K562 (cell line): ENCODE data around the gene TMEM126A. TPM values are rescaled to one million over a fixed set of nuclear protein-coding genes. Genes with fewer than 3 reads are reported as not detected.
"Not testable (repeated sequence)": the region's sequence is repeated elsewhere in the genome, so short reads cannot be mapped to it uniquely, and the experiment has no call there.

Experiments
- ATAC-seq: fragments of 200-7000 bp; cut with Tn5 transposase; 3 replicates; pipeline ENCODE4 v1.9.1; 2020; ENCODE audit warnings: moderate library complexity
- BruUV-seq: library from RNA; stranded (reverse); fragments of 400-500 nt; replicated peaks from 2 replicates; lab custom pipeline; 2021; lab: Mats Ljungman, UMichigan
- CTCF ChIA-PET: fragments of 300-600 bp; formaldehyde crosslinking; extraction: SDS; loops from one replicate; lab custom pipeline; 2021; ENCODE audit warnings: low intra/inter-chr PET ratio; lab: Yijun Ruan, JAX
- POLR2A ChIA-PET: fragments of 300-600, 350-650 bp; sonication (Branson Sonifier 250); formaldehyde crosslinking; extraction: SDS; loops from one replicate; lab custom pipeline; 2021; ENCODE audit warnings: antibody characterized with exemption, inconsistent platforms; lab: Yijun Ruan, JAX
- DNase-seq, 4 experiments: peaks; one replicate each; pipeline versions ENCODE4 v3.0.0 to v3.0.0-alpha.2; 2011 to 2018; ENCODE audit warnings: low spot score in 3 of 4, mixed read lengths in 3 of 4; ENCODE audit errors: extremely low read depth in 1 of 4
- FAIRE-seq: peaks from 2 replicates; lab custom pipeline; 2011; peaks lifted over from hg19 to GRCh38; lab: Jason Lieb, UNC
- H2AFZ ChIP-seq: 2 replicates; pipeline ENCODE4 v1.6.0; 2011; ENCODE audit warnings: low read depth, low read length, control low read depth, inconsistent platforms
- H3K27ac ChIP-seq: fragments of 200-600 bp; 3 replicates; pipeline ENCODE4 v1.8.0; 2011; ENCODE audit warnings: low read depth, mild to moderate bottlenecking, control low read depth, inconsistent platforms, low read length, moderate library complexity, mixed read lengths; ENCODE audit errors: extremely low read depth
- H3K27me3 ChIP-seq, 2 experiments: fragments of 300-600 bp in 1 of 2; 2 replicates in 1 of 2; 3 replicates in 1 of 2; pipeline versions ENCODE4 v1.6.0 to v1.8.0; 2011; ENCODE audit warnings: inconsistent platforms in 2 of 2, low read length in 2 of 2, mild to moderate bottlenecking in 1 of 2, mixed read lengths in 1 of 2, moderate library complexity in 1 of 2; ENCODE audit not compliant: control insufficient read depth in 2 of 2, insufficient read depth in 2 of 2
- H3K36me3 ChIP-seq: fragments of 300-600 bp; 3 replicates; pipeline ENCODE4 v1.8.0; 2011; ENCODE audit warnings: mild to moderate bottlenecking, low read length, inconsistent platforms; ENCODE audit not compliant: control insufficient read depth, insufficient read depth
- H3K4me1 ChIP-seq, 2 experiments: fragments of 200-600 bp in 1 of 2; replicated peaks in 1 of 2; 2 replicates in 1 of 2; 3 replicates in 1 of 2; pipeline versions ENCODE4 v1.5.1 to v1.8.0; 2011; ENCODE audit warnings: inconsistent platforms in 2 of 2, low read length in 2 of 2, mild to moderate bottlenecking in 1 of 2, mixed read lengths in 1 of 2, moderate library complexity in 1 of 2; ENCODE audit not compliant: control insufficient read depth in 2 of 2, insufficient read depth in 2 of 2
- H3K4me2 ChIP-seq: 2 replicates; pipeline ENCODE4 v1.6.1; 2011; ENCODE audit warnings: low read length, control low read depth, inconsistent platforms, mixed read lengths; ENCODE audit not compliant: insufficient read depth
- H3K4me3 ChIP-seq: fragments of 200-600 bp; sonication (generic), shearing (Covaris generic); 2 replicates; pipeline ENCODE4 v1.5.1; 2016; ENCODE audit warnings: control low read depth, inconsistent platforms
- H3K79me2 ChIP-seq: fragments of 200-600 bp; 3 replicates; pipeline ENCODE4 v1.8.0; 2011; ENCODE audit warnings: low read length, inconsistent platforms; ENCODE audit not compliant: control insufficient read depth, insufficient read depth
- H3K9ac ChIP-seq, 2 experiments: 2 replicates each; pipeline versions ENCODE4 v1.6.0 to v1.6.1; 2011; ENCODE audit warnings: low read depth in 2 of 2, low read length in 2 of 2, control low read depth in 1 of 2, inconsistent platforms in 1 of 2, mild to moderate bottlenecking in 1 of 2, mixed read lengths in 1 of 2; ENCODE audit not compliant: insufficient read depth in 1 of 2
- H3K9me1 ChIP-seq: one replicate; pipeline ENCODE4 v1.6.0; 2011; ENCODE audit warnings: inconsistent platforms, mild to moderate bottlenecking, low read length, moderate library complexity; ENCODE audit not compliant: control insufficient read depth, insufficient read depth
- H3K9me3 ChIP-seq: replicated peaks from 2 replicates; pipeline ENCODE4 v1.5.1; 2011; ENCODE audit warnings: low read depth, low read length, inconsistent platforms; ENCODE audit not compliant: control insufficient read depth, insufficient read depth
- H4K20me1 ChIP-seq: replicated peaks from 2 replicates; pipeline ENCODE4 v1.6.1; 2011; ENCODE audit warnings: low read length, inconsistent platforms, mixed read lengths; ENCODE audit not compliant: control insufficient read depth, insufficient read depth
- NFYB ChIP-seq: IDR thresholded peaks from 2 replicates; pipeline ENCODE4 v1.6.1; 2011; ENCODE audit warnings: mild to moderate bottlenecking, moderate library complexity; ENCODE audit not compliant: insufficient read length; ENCODE audit errors: extremely low read depth
- ZNF316 ChIP-seq: fragments of 450-650 bp; IDR thresholded peaks from 2 replicates; pipeline ENCODE4 v1.6.1; 2016
- WGBS: fragments of 100-300 bp; shearing (Covaris generic); methylation state at CpG from one replicate; pipeline ENCODE4 v1.1.6; 2016; ENCODE audit warnings: low coverage, mixed read lengths; ENCODE audit not compliant: insufficient coverage; ENCODE audit errors: missing lambda C conversion rate; 5-methylcytosine and 5-hydroxymethylcytosine counted together
- in situ Hi-C: fragments of 300-500 bp; cut with MboI; formaldehyde crosslinking; loops from 4 replicates; pipeline ENCODE4 v1.15.0; 2018; ENCODE audit warnings: inconsistent platforms, mixed read lengths
- intact Hi-C: fragments of 100-400 bp; cut with micrococcal nuclease; formaldehyde crosslinking; loops from 2 replicates; pipeline ENCODE4 v1.14.2; 2022
- polyA plus RNA-seq, 8 experiments: library from polyadenylated mRNA; depleted of rRNA in 4 of 8; stranded (reverse) in 5 of 8; unstranded in 3 of 8; fragments of >200 nt; fragmentation: Nextera tagmentation in 2 of 8; fragmentation: Illumina TruSeq in 1 of 8; extraction: Ambion mirVana in 2 of 8; extraction: Trizol in 1 of 8; gene quantifications; 2 replicates each; pipeline versions ENCODE4 v1.2.1 to v1.2.3, GENCODE V29; 2011 to 2014; ENCODE audit warnings: inconsistent platforms in 1 of 8, missing spikeins in 1 of 8
- total RNA-seq, 7 experiments: library from RNA; depleted of rRNA in 6 of 7; stranded (reverse); fragments of >200 nt in 6 of 7; fragmentation: Illumina TruSeq in 2 of 7; extraction: Trizol in 2 of 7; gene quantifications; 2 replicates each; pipeline versions ENCODE4 v1.2.1 to v1.2.3, GENCODE V29; 2011 to 2021; ENCODE audit warnings: low replicate concordance in 1 of 7

Gene TMEM126A
- total and polyA plus RNA-seq, 9 of the 15 experiments (the other 6 are each of a cell fraction or from before 2014, with no cell fraction given) = 19.3 to 154 (median 56.3) TPM

DNA sequence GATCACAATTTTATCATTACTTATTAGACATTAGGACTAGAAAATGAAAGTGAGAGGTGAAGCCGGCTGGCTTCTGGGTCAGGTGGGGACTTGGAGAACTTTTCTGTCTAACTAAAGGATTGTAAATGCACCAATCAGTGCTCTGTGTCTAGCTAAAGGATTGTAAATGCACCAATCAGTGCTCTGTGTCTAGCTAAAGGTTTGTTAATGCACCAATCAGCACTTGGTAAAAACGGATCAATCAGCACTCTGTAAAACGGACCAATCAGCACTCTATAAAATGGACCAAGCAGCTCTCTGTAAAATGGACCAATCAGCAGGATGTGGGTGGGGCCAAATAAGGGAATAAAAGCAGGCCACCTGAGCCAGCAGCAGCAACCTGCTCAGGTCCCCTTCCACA, 41.5 kb upstream of the TMEM126A start:
- ATAC-seq, H3K4me2 ChIP-seq, H3K4me3 ChIP-seq, H2AFZ ChIP-seq, CTCF ChIA-PET, H3K27ac ChIP-seq, DNase-seq, H3K79me2 ChIP-seq, H3K9me3 ChIP-seq, H3K36me3 ChIP-seq, H3K9me1 ChIP-seq, POLR2A ChIA-PET, H3K9ac ChIP-seq, FAIRE-seq, H3K4me1 ChIP-seq, intact Hi-C loops, H4K20me1 ChIP-seq, H3K27me3 ChIP-seq, BruUV-seq: not testable (repeated sequence)
- peak; percentile 32; the same call in 1 of the 2 replicates for TF ChIP-seq ZNF316
- TF ChIP-seq NFYB = peak; percentile 38
- 16% methylated on average over 3 of the region's 3 CpGs for WGBS
- in situ Hi-C loops = loop anchor here (10.0 kb wide), 1 partner anchor 689 kb away; no protein-coding TSS in a partner anchor

DNA sequence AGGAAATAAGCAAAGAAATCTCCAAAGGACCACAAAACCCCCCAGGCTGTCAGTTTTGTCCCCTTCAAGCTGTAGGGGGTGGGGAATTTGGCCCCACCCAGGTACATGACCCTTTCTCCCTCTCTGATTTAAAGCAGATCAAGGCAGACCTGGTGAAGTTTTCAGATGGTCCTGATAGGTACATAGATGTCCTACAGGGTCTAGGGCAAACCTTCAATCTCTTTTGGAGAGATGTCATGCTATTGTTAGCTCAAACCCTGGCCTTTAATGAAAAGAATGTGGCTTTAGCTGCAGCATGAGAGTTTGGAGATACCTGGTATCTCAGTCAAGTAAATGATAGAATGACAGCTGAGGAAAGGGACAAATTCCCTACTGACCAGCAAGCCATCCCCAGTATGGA, 39.1 kb upstream of the TMEM126A start:
- in situ Hi-C loops = loop anchor here (10.0 kb wide), 1 partner anchor 686 kb away; no protein-coding TSS in a partner anchor
- H3K79me2 ChIP-seq, ATAC-seq: not testable (repeated sequence)

DNA sequence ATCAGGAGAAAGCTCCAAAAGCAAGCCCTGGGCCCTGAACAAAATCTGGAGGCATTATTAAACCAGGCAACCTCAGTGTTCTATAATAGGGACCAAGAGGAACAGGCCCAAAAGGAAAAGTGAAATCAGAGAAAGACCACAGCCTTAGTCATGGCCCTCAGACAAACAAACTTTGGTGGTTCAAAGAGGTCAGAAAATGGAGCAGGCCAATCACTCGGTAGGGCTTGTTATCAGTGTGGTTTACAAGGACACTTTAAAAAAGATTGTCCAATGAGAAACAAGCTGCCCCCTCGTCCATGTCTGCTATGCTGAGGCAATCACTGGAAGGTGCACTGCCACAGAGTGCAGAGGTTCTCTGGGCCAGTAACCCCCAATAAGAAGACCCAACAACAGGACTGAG, 38.5 kb upstream of the TMEM126A start:
- intact Hi-C loops, H2AFZ ChIP-seq, H3K4me1 ChIP-seq, H3K36me3 ChIP-seq, H3K4me3 ChIP-seq, POLR2A ChIA-PET, H3K9me1 ChIP-seq, H3K9ac ChIP-seq, H3K9me3 ChIP-seq, H3K27me3 ChIP-seq, BruUV-seq, H3K27ac ChIP-seq, DNase-seq, H4K20me1 ChIP-seq, FAIRE-seq, ATAC-seq, H3K4me2 ChIP-seq, CTCF ChIA-PET, H3K79me2 ChIP-seq: not testable (repeated sequence)
- in situ Hi-C loops = loop anchor here (10.0 kb wide), 1 partner anchor 686 kb away; no protein-coding TSS in a partner anchor
- WGBS = 6% methylated on average over 2 of the region's 2 CpGs

More for the DNA sequence above, 39.1 kb upstream of the TMEM126A start:
- FAIRE-seq, BruUV-seq, CTCF ChIA-PET, H3K9ac ChIP-seq, H3K4me1 ChIP-seq, DNase-seq, H3K27me3 ChIP-seq, H2AFZ ChIP-seq, H3K36me3 ChIP-seq, H3K27ac ChIP-seq, intact Hi-C loops, H3K9me1 ChIP-seq, H3K4me3 ChIP-seq, H3K9me3 ChIP-seq, H3K4me2 ChIP-seq, POLR2A ChIA-PET, H4K20me1 ChIP-seq: not testable (repeated sequence)

DNA sequence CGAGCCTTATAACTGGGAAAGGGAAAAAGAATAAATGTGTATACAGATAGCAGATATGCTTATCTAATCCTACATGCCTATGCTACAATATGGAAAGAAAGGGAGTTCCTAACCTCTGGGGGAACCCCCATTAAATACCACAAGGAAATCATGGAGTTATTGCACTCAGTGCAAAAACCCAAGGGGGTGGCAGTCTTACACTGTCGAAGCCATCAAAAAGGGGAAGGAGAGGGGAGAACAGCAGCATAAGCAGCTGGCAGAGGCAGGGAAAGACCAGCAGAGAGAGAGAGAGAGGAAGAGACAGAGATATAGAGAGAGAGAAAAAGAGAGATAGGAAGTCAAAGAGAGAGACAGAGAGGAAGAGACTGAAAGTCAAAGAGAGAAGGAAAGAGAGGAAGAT, 36.1 kb upstream of the TMEM126A start:
- POLR2A ChIA-PET = interaction anchor here (0.7 kb wide), 1 partner anchor 133 kb away, joined by 3 read pairs; no protein-coding TSS in a partner anchor
- in situ Hi-C loops, H3K36me3 ChIP-seq, H3K4me1 ChIP-seq, FAIRE-seq, H3K4me3 ChIP-seq, H2AFZ ChIP-seq, H3K79me2 ChIP-seq, H4K20me1 ChIP-seq, H3K9me1 ChIP-seq, H3K4me2 ChIP-seq, H3K9me3 ChIP-seq, H3K27me3 ChIP-seq, CTCF ChIA-PET, BruUV-seq, H3K27ac ChIP-seq, DNase-seq, ATAC-seq, H3K9ac ChIP-seq, intact Hi-C loops: not testable (repeated sequence)
- 0% methylated on average over 2 of the region's 2 CpGs for WGBS
